DND-41 (cell line): ENCODE results near the gene STX12.

ENCODE experiments used
- ATAC-seq: fragments of 200-7000 bp; cut with Tn5 transposase; 3 replicates; pipeline ENCODE4 v1.9.1; 2021; ENCODE audit warnings: low read depth; ENCODE audit not compliant: insufficient read depth
- DNase-seq: peaks from one replicate; pipeline ENCODE4 v3.0.0-alpha.2; 2020
- H2AFZ ChIP-seq: 2 replicates; pipeline ENCODE4 v1.6.0; 2012; ENCODE audit warnings: low read depth, low read length
- H3K27ac ChIP-seq: 2 replicates; pipeline ENCODE4 v1.5.1; 2012; ENCODE audit warnings: low read length, inconsistent platforms
- H3K27me3 ChIP-seq: fragments of 200-600 bp; sonication (generic); 2 replicates; pipeline ENCODE4 v1.6.0; 2012; ENCODE audit warnings: low read length, mild to moderate bottlenecking, inconsistent platforms; ENCODE audit not compliant: insufficient read depth, poor library complexity
- H3K36me3 ChIP-seq: 2 replicates; pipeline ENCODE4 v1.5.1; 2012; ENCODE audit warnings: low read length, inconsistent platforms; ENCODE audit not compliant: insufficient read depth
- H3K4me1 ChIP-seq: 2 replicates; pipeline ENCODE4 v1.5.1; 2012; ENCODE audit warnings: mild to moderate bottlenecking, low read length; ENCODE audit not compliant: insufficient read depth
- H3K4me2 ChIP-seq: 2 replicates; pipeline ENCODE4 v1.6.0; 2012; ENCODE audit warnings: mild to moderate bottlenecking, moderate library complexity, low read length, inconsistent platforms; ENCODE audit not compliant: insufficient read depth
- H3K4me3 ChIP-seq, 2 experiments: fragments of 200-600 bp in 1 of 2; shearing (Covaris generic) in 1 of 2; 2 replicates each; pipeline ENCODE4 v1.5.1; 2012 to 2016; ENCODE audit warnings: inconsistent platforms in 2 of 2, low read length in 2 of 2, mild to moderate bottlenecking in 2 of 2, low read depth in 1 of 2, moderate library complexity in 1 of 2
- H3K79me2 ChIP-seq: 2 replicates; pipeline ENCODE4 v1.6.0; 2012; ENCODE audit warnings: low read length, inconsistent platforms; ENCODE audit not compliant: insufficient read depth
- H3K9ac ChIP-seq: 2 replicates; pipeline ENCODE4 v1.6.0; 2012; ENCODE audit warnings: low read depth, mild to moderate bottlenecking, inconsistent platforms, low read length, moderate library complexity
- H3K9me3 ChIP-seq: 2 replicates; pipeline ENCODE4 v1.5.1; 2012; ENCODE audit warnings: low read length, moderate library complexity, mild to moderate bottlenecking, inconsistent platforms; ENCODE audit not compliant: insufficient read depth, severe bottlenecking
- H4K20me1 ChIP-seq: 2 replicates; pipeline ENCODE4 v1.6.0; 2012; ENCODE audit warnings: low read length; ENCODE audit not compliant: insufficient read depth
- CTCF ChIP-seq: IDR thresholded peaks from 2 replicates; pipeline ENCODE4 v1.5.1; 2012; ENCODE audit warnings: borderline replicate concordance, low read length, moderate library complexity, mild to moderate bottlenecking; ENCODE audit not compliant: poor library complexity, severe bottlenecking; ENCODE audit errors: extremely low read depth
- EZH2 ChIP-seq: IDR thresholded peaks from 3 replicates; pipeline ENCODE4 v1.6.1; 2012; ENCODE audit warnings: borderline replicate concordance, low read depth, mild to moderate bottlenecking, moderate library complexity, low read length, inconsistent platforms; ENCODE audit not compliant: severe bottlenecking

Gene STX12

GRCh38 chr1:27726173-27727044 lies 46.6 kb upstream of the STX12 start:
- H3K79me2 ChIP-seq = peaks cover 18% of the 10 kb centered on the region
- no peaks in the 10 kb centered on the region for H3K27me3 ChIP-seq
- H3K4me3 ChIP-seq = peak overlapping the region; percentile 97 to 99
- DNase-seq = peak; percentile 50
- peaks cover 20% of the 10 kb centered on the region for H3K36me3 ChIP-seq
- H2AFZ ChIP-seq = peak overlapping the region; percentile 94
- peak overlapping the region; percentile 71 for H3K27ac ChIP-seq
- no peaks in the 10 kb centered on the region for H4K20me1 ChIP-seq
- H3K4me1 ChIP-seq = peaks cover 21% of the 10 kb centered on the region
- peak overlapping the region; percentile 97 for H3K9ac ChIP-seq
- peak; percentile 2; the same call in 1 of the 3 replicates for ATAC-seq
- TF ChIP-seq EZH2 (no peak), CTCF (no peak)
- peak overlapping the region; percentile 81 for H3K4me2 ChIP-seq
- no peaks in the 10 kb centered on the region for H3K9me3 ChIP-seq

- H2AFZ ChIP-seq = no peak overlapping the region
- H3K4me1 ChIP-seq = peaks cover 21% of the 10 kb centered on the region
- ATAC-seq (no peak), DNase-seq (no peak)
- no peaks in the 10 kb centered on the region for H3K9me3 ChIP-seq
- no peaks in the 10 kb centered on the region for H3K27me3 ChIP-seq
- H3K4me3 ChIP-seq = peak overlapping the region in 1 of 2 experiments; percentile 99; a peak in 2 of 4 replicates
- H3K27ac ChIP-seq = 0 out of 2 replicates have a peak overlapping the region, but pooled peaks have one; percentile 11
- TF ChIP-seq EZH2 = no peak
- no peak for TF ChIP-seq CTCF
- H3K79me2 ChIP-seq = peaks cover 18% of the 10 kb centered on the region
- no peaks in the 10 kb centered on the region for H4K20me1 ChIP-seq
- H3K9ac ChIP-seq = peak overlapping the region; percentile 97
- H3K36me3 ChIP-seq = peaks cover 21% of the 10 kb centered on the region
- H3K4me2 ChIP-seq = peak overlapping the region; percentile 81
These were observed 45.9 kb upstream of the STX12 start for GRCh38 chr1:27727126-27727525.

GRCh38 chr1:27736252-27736651 lies 36.8 kb upstream of the STX12 start:
- H3K36me3 ChIP-seq = peaks cover 41% of the 10 kb centered on the region
- H3K4me1 ChIP-seq = no peaks in the 10 kb centered on the region

More at GRCh38 chr1:27736252-27736651, 36.8 kb upstream of the STX12 start:
- ATAC-seq = no peak
- Histone ChIP-seq H3K9ac (no peak overlapping the region), H3K79me2 (no peaks in the 10 kb centered on the region), H3K27ac (no peak overlapping the region), H3K4me2 (no peak overlapping the region), H3K27me3 (no peaks in the 10 kb centered on the region), H4K20me1 (no peaks in the 10 kb centered on the region), H3K9me3 (no peaks in the 10 kb centered on the region), H3K4me3 (no peak overlapping the region), H2AFZ (no peak overlapping the region)
- TF ChIP-seq CTCF (no peak), EZH2 (no peak)
- no peak for DNase-seq
